Activated B cell treated with CpG ODN at 0.5 μM for 24 hours (primary cell): ENCODE measurements around the gene FGF3. TPM values are rescaled to one million over a fixed set of nuclear protein-coding genes. Genes with fewer than 3 reads are reported as not detected.

Experiments used
- ATAC-seq: fragments of 200-7000 bp; cut with Tn5 transposase; one replicate; pipeline ENCODE4 v1.10.0; 2021; ENCODE audit warnings: low read depth, mild to moderate bottlenecking, moderate library complexity
- CTCF ChIA-PET: fragments of 350-600 bp; sonication (Branson Sonifier 250); formaldehyde crosslinking; loops from one replicate; lab custom pipeline; 2021; ENCODE audit warnings: antibody characterized with exemption; lab: Charles Lee
- POLR2A ChIA-PET: fragments of 350-600 bp; sonication (Branson Sonifier 250); formaldehyde crosslinking; loops from one replicate; lab custom pipeline; 2021; ENCODE audit warnings: antibody characterized with exemption; lab: Charles Lee
- DNase-seq: peaks from one replicate; pipeline ENCODE4 v3.0.0; 2022
- H3K27ac Mint-ChIP-seq: one replicate; pipeline ENCODE4 v1.8.0; 2020; ENCODE audit warnings: mixed read lengths
- H3K27me3 Mint-ChIP-seq: one replicate; pipeline ENCODE4 v1.8.0; 2021; ENCODE audit warnings: mixed read lengths
- H3K36me3 Mint-ChIP-seq: one replicate; pipeline ENCODE4 v1.8.0; 2021; ENCODE audit warnings: low read depth, mixed read lengths
- H3K4me1 Mint-ChIP-seq: one replicate; pipeline ENCODE4 v1.8.0; 2021; ENCODE audit warnings: mixed read lengths
- H3K4me3 Mint-ChIP-seq: one replicate; pipeline ENCODE4 v1.8.0; 2020; ENCODE audit warnings: mild to moderate bottlenecking, mixed read lengths
- H3K9me3 Mint-ChIP-seq: one replicate; pipeline ENCODE4 v1.8.0; 2020; ENCODE audit warnings: mixed read lengths
- CTCF ChIP-seq: fragments of 200-600 bp; IDR thresholded peaks from one replicate; pipeline ENCODE4 v1.8.0; 2022; ENCODE audit warnings: antibody characterized with exemption, mild to moderate bottlenecking
- intact Hi-C: fragments of 100-400 bp; cut with micrococcal nuclease; formaldehyde crosslinking; loops from one replicate; pipeline ENCODE4 v1.15.1; 2024
- total RNA-seq: library from RNA; stranded (reverse); gene quantifications from 2 replicates; pipeline ENCODE4 v1.2.3, GENCODE V29; 2022

The FGF3 gene
- total RNA-seq, 1 donor from 2014 or later: not detected

GRCh38 chr11:69859275-69859934, 40.2 kb upstream of the FGF3 start:
- POLR2A ChIA-PET: no interaction called here
- H3K9me3 Mint-ChIP-seq: no peaks in the 10 kb centered on the region
- H3K36me3 Mint-ChIP-seq: no peaks in the 10 kb centered on the region
- no peaks in the 10 kb centered on the region for H3K4me1 Mint-ChIP-seq
- no peak overlapping the region for H3K27ac Mint-ChIP-seq
- no peak for TF ChIP-seq CTCF
- DNase-seq: no peak
- no peak overlapping the region for H3K4me3 Mint-ChIP-seq
- intact Hi-C loops: no loop called here
- CTCF ChIA-PET: interaction anchor here (0.7 kb wide), 1 partner anchor 29 kb away, joined by 3 read pairs; no protein-coding TSS in a partner anchor
- ATAC-seq: no peak
- peaks cover 12% of the 10 kb centered on the region for H3K27me3 Mint-ChIP-seq

- peaks cover 15% of the 10 kb centered on the region for H3K27me3 Mint-ChIP-seq
- intact Hi-C loops: no loop called here
Measured at GRCh38 chr11:69855421-69855820, 36.2 kb upstream of the FGF3 start.

GRCh38 chr11:69854713-69855112, 35.5 kb upstream of the FGF3 start:
- peaks cover 15% of the 10 kb centered on the region for H3K27me3 Mint-ChIP-seq
- DNase-seq: no peak
- intact Hi-C loops: no loop called here
- H3K4me1 Mint-ChIP-seq: no peaks in the 10 kb centered on the region
- peaks cover 8% of the 10 kb centered on the region for H3K9me3 Mint-ChIP-seq
- CTCF ChIA-PET: no interaction called here
- ATAC-seq: no peak
- no peak overlapping the region for H3K27ac Mint-ChIP-seq
- POLR2A ChIA-PET: no interaction called here
- H3K36me3 Mint-ChIP-seq: no peaks in the 10 kb centered on the region
- no peak overlapping the region for H3K4me3 Mint-ChIP-seq
- no peak for TF ChIP-seq CTCF

More at GRCh38 chr11:69855421-69855820, 36.2 kb upstream of the FGF3 start:
- Mint-ChIP-seq H3K4me1 (no peaks in the 10 kb centered on the region), H3K4me3 (no peak overlapping the region), H3K9me3 (peaks cover 8% of the 10 kb centered on the region), H3K27ac (no peak overlapping the region), H3K36me3 (no peaks in the 10 kb centered on the region)
- no peak for TF ChIP-seq CTCF
- ChIA-PET POLR2A (no interaction called here), CTCF (no interaction called here)
- DNase-seq (no peak), ATAC-seq (no peak)

- CTCF ChIA-PET: no interaction called here
- no peak overlapping the region for H3K4me3 Mint-ChIP-seq
Measured at GRCh38 chr11:69852056-69852455, 32.8 kb upstream of the FGF3 start.

GRCh38 chr11:69848201-69848600, 29.0 kb upstream of the FGF3 start:
- ChIA-PET CTCF (no interaction called here), POLR2A (no interaction called here)
- Mint-ChIP-seq H3K27ac (no peak overlapping the region), H3K27me3 (peaks cover 15% of the 10 kb centered on the region), H3K9me3 (peaks cover 10% of the 10 kb centered on the region), H3K4me3 (no peak overlapping the region), H3K36me3 (no peaks in the 10 kb centered on the region), H3K4me1 (no peaks in the 10 kb centered on the region)
- DNase-seq (no peak), ATAC-seq (no peak)
- intact Hi-C loops: no loop called here
- no peak for TF ChIP-seq CTCF

More at GRCh38 chr11:69852056-69852455, 32.8 kb upstream of the FGF3 start:
- ATAC-seq (no peak), DNase-seq (no peak)
- no peak overlapping the region for H3K27ac Mint-ChIP-seq
- no peaks in the 10 kb centered on the region for H3K4me1 Mint-ChIP-seq
- TF ChIP-seq CTCF: no peak
- H3K36me3 Mint-ChIP-seq: no peaks in the 10 kb centered on the region
- POLR2A ChIA-PET: no interaction called here
- peaks cover 10% of the 10 kb centered on the region for H3K9me3 Mint-ChIP-seq
- H3K27me3 Mint-ChIP-seq: peaks cover 15% of the 10 kb centered on the region
- intact Hi-C loops: no loop called here
